HG02852 (cell line): ENCODE results near the gene PADI3.

Experiments used
- ATAC-seq: cut with Tn5 transposase; IDR thresholded peaks from one replicate; pipeline ENCODE4 v1.9.1; 2021; ENCODE audit warnings: mild to moderate bottlenecking, moderate library complexity; ENCODE audit not compliant: unreplicated experiment

The PADI3 gene, protein sequence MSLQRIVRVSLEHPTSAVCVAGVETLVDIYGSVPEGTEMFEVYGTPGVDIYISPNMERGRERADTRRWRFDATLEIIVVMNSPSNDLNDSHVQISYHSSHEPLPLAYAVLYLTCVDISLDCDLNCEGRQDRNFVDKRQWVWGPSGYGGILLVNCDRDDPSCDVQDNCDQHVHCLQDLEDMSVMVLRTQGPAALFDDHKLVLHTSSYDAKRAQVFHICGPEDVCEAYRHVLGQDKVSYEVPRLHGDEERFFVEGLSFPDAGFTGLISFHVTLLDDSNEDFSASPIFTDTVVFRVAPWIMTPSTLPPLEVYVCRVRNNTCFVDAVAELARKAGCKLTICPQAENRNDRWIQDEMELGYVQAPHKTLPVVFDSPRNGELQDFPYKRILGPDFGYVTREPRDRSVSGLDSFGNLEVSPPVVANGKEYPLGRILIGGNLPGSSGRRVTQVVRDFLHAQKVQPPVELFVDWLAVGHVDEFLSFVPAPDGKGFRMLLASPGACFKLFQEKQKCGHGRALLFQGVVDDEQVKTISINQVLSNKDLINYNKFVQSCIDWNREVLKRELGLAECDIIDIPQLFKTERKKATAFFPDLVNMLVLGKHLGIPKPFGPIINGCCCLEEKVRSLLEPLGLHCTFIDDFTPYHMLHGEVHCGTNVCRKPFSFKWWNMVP

DNA sequence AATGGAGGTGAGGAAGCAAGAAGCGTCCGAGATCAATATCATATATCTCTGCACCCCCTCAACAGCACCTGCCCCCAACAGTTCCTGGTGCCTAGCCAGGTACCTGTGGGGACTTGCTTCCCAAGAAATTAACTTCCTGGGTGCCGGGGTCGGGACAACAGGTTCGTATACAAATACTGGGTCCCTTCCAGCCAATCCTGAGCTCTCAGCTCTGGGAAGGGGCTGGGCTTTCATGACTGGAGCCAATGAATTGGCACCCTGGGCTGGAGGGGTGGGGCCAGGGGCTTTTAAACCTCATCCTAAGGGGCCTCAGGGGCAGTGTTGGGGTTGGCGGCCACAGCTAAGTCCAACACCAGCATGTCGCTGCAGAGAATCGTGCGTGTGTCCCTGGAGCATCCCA, at the start of gene PADI3:
Gene PADI3 (plus strand): TSS at position 318 of the 400 bp plus-strand sequence. CDS start 40 bp downstream, at position 358.
- no peak for ATAC-seq

DNA sequence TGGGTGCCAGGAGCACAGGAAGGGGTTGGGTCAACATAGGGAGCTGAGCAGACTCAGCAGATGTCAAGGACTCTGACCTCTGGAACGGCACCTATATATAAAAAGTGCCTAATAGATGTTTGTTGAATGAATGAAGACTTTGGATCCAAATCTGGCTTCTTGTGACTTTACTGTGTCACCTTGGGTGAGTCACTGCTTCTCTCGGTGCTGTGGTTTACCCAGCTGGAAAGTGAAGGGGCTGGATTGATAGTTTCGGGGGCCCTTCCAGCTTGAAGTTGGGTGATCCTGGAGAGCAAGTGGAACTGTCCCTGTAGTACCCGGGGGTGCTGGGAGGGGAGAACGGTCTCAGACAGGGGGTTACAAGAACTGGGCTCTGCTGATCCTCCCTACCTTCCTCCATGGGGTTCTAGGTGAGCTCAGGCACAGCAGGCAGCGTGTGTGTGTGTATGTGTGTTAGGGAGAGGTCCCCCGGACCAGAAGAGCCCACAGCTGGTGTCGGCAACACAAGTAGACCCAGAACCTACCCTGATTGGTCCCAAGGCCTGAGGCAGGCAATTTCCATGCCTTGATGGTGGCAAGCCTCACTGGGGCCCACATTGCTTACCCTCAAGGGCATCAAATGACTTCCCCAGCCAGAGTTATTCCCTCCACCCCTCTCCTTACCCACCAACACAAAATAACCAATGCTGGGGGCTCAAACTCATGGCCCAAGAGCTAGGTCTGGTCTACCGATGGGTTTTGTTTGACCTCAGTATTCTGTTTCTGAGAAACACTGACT, 49.4 kb upstream of the PADI3 start:
- ATAC-seq = no peak

DNA sequence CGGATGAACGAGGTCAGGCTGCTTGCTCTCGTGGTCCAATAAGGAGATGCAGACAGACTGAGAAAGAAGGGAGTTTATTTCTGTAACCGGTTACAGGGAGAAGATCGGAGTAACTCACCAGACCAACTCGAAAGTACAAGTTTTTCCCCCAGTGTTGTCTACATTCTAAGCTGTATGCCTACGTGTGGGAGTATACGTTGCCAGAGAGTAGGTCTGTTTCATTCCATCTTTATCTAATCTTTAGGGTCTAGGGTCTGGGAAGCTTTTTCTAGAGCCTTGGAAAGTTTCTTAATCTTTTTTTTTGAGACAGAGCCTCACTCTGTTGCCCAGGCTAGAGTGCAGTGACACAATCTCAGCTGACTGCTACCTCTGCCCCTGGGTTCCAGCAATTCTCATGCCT, 48.7 kb upstream of the PADI3 start:
- ATAC-seq = no peak

DNA sequence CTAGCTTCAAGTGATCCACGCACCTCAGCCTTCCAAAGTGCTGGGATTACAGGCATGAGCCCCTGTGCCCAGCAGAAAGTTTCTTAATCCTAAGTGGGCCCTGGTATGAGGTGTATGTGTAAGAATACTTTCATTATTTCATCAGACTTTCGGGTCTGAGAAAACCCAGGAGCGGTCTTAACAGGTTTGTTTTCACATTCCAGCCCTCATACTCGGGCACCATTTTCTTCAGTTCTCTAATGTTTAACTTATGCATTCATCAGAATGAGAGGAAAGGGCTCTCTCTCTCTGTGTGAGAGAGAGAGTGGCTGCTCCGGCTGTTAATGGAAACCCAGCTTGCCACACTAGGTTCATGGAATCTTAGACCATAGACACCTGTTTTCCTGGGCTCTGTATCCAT, 48.1 kb upstream of the PADI3 start:
- ATAC-seq = no peak

DNA sequence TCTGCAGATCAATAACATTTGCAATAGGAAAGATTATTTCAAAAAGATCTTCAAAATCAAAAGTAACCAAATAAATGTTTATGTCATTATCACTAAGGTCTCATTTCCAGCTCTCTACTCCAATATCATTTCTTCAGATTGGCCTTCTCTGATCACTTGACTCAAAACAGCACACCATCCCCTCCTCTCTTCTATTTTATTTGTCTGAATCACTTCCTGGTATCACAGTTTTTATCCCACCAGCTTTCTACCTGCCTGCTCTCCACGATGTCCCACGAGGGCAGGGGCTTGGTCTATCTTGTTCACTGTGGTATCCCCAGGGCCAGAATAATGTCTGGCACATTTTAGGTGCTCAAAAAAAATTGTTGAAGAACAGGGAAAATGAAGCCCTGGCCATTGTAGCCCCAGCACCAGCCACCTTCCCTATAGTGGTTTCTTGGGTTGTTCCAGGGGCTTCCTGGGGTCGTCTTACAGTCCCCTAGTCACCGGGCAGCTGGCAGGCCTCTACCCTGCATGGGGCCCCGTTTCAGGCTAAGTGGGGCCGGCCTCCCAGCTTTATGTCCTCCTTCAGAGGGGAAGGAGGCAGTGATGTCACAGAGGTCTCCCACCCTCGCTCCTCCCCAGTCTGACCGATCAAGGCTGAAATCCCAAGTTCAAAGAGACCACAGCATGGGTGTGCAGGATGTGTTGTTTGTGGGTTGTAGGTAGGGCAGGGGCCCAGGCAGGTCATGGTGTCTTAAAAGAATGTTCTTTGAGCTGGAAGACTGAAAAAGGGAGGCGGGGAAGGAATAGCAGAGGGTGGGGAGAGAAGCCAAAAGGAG, 47.5 kb upstream of the PADI3 start:
- ATAC-seq = no peak

DNA sequence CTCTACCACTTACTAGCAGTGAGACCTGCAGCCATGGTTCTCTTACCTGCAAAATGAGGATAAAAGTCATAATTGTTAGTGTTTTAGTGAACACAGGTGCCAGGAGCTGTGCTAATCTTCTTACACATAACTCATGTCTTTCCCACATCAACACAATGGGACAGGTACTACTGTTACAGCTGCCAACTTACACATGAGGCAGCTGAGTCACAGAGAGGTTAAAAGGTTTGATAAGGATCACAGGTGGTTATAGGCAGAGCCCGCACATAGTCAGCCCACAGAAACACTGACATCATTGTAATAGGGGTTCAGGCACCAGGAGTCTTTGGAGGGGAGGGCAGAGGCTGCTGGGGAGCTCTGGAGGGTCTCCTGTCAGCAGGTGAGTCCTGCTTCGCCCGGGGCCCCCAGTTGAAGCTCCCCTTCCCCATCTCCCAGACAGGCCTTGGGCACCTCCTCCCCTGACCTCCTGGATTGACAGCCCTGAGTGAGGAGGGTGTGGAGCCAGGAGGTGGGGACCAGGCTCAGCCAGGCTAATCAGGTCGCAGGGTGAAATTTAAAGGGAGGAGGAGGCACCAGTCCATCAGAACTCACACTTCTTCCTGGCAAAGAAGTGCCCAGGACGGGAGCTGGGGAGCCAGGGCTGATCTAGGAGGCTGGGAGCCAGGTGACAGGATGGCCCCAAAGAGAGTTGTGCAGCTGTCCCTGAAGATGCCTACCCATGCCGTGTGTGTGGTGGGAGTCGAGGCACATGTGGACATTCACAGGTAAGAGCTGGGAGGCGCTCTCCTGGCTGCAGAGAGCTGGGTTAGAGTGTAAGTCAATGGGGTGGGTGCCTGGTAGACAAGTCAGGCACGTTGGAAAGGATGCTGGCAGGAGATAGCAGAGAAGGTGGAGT, 44.1 kb upstream of the PADI3 start, which contains the start of gene PADI1:
Gene PADI1 (plus strand): TSS at position 583 of the 895 bp plus-strand sequence. CDS start 90 bp downstream, at position 673.
- no peak for ATAC-seq

DNA sequence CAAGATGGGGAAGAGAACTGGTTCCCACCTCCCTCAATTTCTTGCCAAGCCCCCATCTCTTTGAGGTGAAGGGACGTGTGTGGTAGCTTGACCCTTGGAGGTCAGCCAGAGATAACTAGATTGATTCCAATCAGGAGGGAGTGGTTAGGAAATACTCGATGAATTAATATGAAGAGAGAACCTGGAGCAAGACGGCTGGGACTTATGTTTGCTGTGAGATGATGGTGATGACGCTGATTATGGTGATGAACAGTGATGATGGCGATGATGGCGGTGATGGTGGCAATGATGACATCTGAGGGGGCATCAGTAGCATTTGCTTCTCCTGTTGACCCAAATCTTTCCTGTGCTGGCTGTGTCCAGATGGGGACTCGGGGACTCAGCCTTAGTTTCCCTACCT, 43.2 kb upstream of the PADI3 start:
- no peak for ATAC-seq

DNA sequence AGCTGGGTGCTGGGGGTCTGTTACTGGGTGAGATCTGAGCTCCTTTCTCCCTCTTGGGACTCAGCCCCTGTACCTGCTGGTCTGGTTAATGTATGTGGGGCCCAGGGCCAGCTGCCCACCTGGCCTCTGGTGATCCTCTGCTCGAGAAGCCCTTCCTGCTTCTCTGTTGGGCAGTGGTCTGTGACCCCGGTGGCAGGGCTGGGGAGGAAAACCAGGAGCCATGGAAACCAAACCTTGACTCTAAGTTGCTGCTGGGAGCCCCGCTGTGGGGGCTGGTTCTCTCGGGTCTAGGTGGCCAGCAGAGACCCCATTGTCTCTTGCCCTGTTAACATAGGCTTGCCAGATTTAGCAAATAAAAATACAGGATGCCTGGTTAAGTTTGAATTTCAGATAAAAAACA, 42.7 kb upstream of the PADI3 start:
- no peak for ATAC-seq

DNA sequence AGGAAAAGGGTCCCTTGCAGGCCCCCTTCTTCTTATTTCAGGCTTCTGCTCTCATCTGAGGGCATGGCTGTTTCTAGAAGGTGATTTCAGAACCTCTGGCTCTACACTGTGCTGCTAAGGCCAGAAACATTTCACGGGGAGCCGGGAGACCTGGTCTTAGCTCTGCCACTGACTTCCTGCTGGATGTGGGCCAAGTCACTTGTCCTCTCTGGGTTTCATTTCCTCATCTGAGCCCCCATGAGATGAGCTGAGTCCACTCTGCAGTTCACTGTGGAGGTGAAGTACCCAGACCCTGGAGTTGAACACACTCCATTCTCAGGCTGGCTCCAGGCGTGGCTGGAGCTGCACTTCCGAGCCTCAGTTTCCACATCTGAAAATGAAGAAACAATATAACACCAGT, 41.9 kb upstream of the PADI3 start:
- no peak for ATAC-seq

DNA sequence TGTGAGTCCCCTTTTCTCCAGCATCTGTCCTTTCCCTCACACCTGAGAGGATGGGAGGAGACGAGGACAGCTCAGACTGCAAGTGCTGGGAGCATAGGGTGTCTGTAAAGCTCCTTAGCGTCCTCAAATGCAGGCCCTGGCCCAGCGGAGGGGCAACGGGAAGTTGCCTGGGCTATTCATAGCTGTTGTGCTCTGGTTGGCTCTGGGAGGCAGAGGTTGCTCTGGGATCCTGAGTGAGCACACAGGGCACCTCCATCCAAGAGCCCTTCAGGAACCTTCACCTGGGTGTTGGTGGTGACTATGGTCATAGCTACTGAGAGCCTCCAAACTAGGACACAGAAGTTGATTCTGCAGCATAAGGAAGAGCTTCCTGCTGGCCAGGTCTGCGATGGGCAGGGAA, 41.4 kb upstream of the PADI3 start:
- ATAC-seq = no peak

DNA sequence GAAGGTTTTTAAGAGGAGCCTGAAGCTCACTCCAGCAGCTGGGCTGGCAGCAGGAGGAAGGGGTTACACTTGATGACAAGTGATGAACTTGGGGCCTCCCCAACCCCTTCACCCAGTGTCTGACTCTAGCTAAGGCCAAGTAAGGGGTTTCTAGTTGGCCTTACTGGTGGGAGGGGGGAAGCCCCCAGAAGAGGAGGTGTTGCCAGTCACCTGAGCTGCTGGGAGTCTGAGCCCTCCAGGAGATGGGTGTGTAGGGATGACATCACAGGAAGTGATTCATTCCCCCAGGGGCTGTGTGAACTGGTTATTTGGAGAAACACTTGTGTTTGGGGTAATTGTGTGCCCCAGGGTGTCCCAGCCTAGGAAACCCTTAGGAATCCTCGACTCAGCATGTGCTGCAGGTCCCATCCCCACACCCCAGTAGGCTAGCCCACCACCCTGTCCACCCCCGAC, 40.9 kb upstream of the PADI3 start:
- ATAC-seq = no peak

DNA sequence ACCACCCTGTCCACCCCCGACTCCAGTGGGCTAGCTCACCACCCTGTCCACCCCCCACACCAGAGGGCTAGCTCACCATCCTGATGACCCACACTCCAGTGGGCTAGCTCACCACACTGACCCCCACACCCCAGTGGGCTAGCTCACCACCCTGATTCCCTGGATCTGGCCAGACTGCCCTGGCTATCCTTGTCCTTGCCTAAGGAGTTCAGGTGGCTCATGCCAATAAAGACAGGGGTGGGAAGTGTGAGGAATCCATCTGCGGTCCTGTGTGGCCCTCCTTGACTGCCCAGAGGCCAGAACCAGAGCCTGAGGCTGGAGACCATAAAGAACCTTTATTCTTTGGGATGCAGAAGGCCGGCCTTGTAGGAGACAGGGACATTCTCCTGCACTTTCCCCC, 40.4 kb upstream of the PADI3 start:
- ATAC-seq = no peak

DNA sequence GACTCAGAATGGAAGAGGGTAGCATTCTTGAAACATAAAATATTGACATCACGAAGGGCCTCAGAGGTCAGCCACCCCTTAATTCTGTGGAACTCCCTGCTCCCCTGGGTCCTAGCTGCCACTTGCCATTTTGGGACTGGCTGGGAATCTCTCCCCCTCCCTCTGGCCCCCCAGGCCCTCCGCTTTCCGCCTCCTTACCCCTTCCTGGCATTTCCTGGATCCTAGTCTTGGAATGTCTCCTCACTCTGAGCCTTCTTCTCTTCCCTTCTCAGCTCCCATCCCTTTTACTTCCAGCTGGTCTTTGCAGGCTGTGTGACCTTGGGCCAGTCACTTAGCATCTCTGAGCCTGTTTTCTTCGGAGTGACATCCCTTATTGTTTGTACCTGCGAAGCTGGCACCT, 39.5 kb upstream of the PADI3 start:
- no peak for ATAC-seq

DNA sequence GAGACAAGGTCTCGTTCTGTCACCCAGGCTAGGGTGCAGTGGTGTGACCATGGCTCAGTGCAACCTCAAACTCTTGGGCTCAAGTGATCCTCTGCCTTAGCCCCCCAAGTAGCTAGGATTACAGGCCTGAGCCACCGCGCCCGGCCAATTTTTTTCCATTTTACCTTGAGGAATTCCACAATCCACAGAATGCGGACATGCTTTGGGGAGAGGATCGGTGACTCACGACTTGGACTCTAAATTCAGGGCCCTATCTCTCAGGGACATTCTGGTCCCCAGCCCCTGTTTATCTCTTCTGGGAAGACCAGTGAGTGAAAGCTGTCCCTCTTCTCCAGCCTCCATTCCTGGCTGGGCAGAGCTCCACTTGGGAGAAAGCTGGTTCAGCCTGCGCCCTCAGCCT, 38.7 kb upstream of the PADI3 start:
- no peak for ATAC-seq

DNA sequence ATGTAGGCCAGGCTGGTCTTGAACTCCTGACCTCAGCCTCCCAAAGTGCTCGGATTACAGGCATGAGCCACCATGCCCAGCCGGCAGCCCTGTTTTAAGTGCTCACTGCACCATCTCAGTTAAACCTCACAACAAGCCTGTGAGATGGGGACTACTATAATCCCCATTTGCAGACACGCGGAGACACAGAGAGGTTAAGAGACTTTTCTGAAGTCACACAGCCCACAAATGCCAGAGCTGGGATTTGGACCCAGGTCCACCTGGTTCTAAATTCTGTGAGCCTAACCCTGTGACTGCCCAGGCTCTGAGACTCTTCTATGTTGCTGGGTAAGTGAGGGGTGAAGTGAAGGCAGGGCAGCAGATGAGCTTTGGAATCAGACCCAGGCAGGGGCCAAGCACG, 37.5 kb upstream of the PADI3 start:
- no peak for ATAC-seq

DNA sequence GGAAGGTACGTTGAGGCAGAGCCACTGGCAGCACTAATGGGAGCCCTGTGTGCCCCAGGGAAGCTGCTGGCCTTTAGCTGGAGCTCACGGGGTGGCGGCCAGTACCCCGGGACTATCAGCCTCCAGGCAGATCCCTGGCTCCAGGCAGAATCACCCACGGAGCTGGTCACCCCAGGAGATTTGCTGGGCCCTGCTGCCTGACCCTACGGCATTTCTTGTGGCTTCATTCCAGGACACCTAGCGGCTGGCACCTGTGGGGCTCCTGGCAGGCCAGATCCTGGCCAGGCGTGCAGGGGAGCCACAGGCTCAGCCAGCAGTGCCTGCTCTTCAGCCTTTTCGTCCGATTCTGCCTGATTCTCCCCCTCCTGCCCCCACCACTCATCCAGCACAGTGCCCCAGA, 36.9 kb upstream of the PADI3 start:
- ATAC-seq = no peak

DNA sequence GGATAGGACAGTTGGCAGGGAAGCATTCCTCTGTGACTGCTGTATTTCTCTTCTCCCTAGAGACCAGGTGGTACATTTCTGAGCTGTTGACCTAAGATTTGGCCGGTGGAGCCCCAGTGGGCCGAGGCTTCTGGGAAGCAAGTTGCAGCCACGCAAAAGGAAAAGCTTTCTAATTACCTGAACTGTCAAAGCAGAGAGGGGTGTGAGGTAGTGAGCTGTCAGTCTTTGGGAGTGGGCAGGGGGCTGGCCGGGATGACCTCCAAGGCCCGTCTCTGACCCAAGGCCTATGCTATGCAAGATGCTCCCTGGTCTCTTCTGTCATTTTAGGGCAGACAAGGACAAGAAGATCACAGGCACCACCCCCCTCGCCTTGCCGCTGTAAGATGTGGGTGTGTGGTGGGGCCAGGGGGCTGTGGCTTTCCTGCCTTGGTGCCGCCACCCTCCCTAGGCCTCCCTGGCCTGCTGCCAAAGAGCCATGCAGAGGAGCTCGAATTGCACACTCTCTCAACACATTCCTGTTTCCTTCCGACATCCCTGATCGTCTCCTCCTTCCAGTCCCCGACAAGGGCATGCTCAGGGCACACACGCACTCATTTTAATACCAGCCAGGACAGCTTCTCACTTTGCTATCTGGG, 36.3 kb upstream of the PADI3 start:
- no peak for ATAC-seq

DNA sequence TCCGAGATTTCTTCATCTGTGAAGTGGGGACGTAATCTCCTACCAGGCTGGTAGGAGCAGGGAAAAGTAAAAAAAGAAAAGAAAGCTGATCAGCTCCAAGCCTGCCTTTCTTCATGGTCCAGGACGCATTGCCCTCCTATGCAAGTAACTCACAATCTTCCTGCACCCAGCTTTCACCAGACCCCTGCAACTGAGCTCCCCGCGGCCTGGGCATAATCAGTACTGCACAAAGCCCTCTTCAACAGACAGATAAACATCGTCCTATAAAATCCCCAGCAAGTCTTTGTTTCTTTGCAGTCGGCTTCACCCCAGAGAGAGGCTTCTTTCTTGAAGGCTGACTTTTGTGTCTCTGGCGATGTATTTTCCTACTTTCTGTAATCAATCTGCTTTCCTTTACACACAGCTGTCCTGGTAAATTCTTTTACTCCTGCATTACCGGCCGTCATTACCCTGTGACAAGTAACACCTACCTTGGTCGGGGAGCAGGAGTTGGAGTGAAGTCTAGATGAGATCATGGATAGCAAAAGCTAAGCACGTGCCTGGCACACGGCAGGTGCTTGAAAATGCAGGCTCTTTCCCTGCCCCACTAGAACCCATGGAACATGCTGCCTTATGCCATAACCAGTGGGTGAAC, 35.6 kb upstream of the PADI3 start:
- ATAC-seq = no peak

DNA sequence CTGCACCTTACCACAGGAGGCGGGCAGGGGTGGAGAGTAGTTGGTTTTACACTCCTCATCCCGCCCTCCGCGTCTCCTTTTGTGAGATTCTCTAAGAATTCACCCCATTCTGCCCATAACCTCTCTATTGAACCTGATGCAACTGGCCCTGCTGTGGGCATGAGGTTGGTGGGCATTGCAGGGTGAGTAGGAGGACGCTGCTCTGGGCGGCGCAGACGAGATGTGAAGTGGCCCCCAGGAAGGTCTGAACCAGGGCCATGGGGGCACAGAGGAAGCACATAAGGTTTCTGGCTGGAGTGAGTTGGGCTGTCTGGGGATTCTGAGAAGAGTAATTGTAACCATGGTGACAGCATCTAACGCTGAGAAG, 35.1 kb upstream of the PADI3 start:
- ATAC-seq = no peak
